EH (cell line): ENCODE data around the gene PDXK.

Source experiments
- DNase-seq: peaks from one replicate; pipeline ENCODE4 v3.0.0-alpha.2; 2015; ENCODE audit warnings: low read depth

The PDXK gene

DNA sequence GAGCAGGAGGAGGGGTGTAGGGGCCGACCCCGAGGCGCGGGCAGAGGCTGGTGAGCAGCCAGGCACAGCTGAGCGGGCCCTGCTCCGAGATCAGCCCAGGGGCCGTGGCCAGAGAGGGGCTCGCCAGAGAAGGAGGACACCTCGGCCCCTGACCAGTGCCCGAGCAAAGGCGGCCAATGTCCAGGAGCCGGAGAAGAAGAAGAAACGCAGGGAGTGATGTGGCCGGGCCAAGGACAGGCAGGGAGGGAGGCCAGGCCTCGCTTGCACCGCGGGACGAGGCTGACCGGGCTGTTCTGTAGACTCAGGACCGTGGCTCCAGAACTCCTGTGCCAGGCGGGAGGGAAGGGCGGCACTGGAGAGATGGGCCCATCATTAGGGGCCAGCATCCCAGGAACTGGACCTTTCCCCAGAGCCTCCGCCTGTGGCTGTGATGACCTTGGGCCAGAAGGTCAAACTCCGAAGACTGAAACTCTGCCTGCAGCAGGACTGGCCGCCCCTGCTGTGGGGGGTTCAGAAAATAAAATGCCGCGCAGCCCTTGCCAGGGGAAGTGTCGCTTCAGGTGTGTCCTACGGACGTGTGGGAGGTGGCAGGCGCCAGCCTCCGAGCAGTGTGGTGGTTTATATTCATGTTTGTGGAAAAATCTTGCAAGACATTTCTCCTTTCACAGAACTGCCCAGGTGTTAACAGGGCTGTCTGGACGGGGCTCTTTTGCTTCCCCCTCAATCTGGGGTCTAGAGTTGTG lies 84.8 kb downstream of the PDXK start:
- DNase-seq: no peak

DNA sequence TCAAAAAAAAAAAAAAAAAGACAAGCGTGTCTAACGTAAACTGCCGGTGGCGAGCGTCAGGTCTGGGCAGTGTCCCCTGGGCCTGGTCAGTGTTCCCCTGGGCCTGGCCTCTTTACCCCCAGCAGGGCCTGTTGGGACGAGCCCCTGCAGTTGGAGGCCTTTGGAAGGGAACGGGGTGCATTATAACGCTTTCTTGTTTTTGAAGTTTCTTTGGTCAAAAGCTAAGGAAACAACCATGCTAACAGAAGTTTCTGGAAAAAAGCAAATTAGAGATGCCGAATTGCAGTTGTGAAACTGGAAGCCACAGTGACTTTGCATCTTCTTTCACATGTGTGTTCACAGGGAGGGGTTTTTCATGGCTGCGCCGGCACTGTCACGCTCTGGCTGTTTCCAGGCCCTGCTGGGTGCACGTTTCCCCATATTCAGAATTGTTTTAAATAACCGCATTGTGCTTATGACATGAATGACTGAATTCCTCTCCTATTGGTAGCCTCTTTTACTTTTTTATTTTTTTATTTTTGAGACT lies 86.4 kb downstream of the PDXK start:
- DNase-seq: no peak

DNA sequence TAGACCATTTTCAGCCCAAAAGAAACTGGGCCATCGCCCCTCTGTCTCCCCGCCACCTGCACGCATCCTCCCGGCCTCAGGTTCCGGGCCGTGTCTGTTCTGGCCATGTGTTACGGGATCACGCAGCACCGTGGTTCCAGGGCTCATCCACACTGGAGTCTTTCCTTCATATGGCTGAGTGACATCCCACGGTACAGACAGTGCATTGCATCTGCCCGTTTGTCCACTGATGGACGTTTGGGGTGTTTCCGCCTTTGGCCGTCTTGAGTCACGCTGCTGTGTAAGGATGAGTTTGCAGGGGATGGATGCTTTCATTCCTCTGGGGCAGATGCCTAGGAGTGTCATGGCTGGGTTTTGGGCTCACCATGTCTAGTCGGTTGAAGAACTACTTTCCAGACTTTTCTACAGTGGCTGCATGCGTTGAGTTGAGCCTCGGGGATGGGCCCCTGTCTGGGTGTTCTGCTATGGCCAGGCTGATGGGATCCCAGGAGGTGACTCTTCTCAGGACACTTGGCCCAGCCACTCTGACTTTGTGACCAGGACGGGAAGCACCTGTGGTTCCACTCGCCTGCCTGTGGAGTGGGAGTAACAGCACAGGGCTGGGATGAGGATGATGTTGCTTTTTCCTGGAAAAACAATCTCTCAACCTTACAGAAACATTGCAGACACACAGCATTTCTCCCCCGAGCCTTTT lies 87.2 kb downstream of the PDXK start:
- no peak for DNase-seq

DNA sequence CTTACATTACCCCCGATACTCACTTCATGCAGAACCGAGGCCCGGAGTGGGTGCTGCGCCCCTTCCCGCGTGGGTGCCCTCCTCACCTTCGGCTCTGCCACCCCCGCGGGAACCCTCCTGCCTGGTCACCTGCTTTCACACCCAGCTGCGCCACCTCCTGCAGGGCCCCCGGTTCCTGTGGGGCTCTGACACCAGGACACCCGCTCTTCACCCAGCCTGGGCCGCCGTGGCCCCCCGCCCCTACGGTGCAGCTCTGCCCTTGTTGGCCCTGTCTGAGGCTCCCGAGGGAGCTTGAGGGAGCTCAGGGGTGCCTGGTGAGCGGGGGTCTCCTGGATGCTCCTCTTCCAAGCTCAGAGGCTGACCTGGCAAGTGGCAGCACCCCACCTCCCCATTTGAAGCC lies 89.4 kb downstream of the PDXK start:
- DNase-seq: no peak

DNA sequence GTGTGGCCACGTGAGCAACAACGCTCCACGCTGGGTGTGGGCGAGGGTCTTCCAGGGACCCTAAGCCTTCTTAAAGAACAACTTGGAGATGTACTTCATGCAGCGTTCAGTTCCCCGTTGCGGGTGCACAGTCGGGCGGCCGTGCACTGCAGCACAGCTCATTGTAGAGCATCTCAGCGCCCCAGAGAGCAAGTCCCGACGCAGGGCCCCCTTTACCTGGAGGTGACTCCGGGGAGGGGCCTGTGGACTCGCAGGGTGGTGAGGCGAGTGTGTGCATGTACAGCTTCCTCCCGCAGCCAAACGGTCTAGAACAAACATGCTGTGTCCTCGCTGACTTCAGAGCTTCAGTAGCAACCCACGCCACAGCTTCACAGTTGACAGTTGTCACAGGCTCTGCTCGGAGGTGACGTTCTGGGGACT lies 89.9 kb downstream of the PDXK start:
- DNase-seq: no peak

DNA sequence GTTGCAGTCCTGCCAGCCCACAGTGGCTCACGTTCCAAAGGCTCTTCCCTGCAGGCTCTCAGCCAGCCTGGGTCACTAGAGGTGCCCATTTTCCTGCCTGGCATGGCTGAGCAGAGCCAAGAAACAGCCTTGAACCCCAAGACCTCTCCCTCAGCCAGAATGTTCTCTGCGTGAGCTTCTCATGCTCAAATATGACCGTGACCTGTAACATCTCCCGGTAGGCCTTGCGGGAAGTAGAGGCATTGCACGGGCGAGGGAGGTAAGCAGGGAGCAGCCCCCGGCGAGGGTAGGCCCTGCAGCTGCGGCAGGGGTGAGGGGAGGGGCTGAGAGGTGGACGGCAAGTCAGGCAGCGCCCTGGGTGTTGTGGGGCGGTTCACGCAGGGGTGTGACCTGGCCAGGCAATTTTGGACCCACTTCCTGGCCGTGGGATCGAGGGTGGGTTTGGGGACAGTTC lies 90.4 kb downstream of the PDXK start:
- no peak for DNase-seq

DNA sequence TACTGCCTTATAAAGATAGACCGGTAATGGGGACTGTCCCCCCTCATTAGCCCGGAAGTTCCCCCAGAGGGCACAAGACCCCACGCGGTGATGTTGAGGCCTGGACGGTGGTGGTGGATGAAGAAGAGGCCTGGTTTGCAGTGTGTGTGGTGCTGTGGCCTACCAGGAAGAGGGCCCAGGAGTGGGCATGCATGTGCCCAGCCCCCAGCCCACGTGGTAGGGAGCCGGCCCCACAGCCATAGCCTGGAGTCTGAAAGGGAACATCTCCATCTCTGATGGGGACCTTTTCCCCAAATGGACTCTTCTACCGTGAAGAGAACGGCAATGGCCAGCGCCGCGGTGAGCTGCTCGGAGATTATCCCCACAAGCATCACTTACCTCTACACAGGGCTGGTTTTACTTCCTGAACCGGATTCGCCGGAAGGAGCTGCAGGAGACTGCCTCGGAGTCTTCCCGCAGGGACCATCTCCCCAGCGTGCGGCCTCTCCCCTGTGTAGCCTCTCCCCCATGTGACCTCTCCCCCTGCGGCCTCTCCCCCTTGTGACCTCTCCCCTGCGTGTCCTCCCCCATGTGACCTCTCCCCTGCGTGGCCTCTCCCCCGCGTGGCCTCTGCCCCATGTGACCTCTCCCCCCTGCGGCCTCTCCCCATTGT lies 91.0 kb downstream of the PDXK start:
- no peak for DNase-seq

DNA sequence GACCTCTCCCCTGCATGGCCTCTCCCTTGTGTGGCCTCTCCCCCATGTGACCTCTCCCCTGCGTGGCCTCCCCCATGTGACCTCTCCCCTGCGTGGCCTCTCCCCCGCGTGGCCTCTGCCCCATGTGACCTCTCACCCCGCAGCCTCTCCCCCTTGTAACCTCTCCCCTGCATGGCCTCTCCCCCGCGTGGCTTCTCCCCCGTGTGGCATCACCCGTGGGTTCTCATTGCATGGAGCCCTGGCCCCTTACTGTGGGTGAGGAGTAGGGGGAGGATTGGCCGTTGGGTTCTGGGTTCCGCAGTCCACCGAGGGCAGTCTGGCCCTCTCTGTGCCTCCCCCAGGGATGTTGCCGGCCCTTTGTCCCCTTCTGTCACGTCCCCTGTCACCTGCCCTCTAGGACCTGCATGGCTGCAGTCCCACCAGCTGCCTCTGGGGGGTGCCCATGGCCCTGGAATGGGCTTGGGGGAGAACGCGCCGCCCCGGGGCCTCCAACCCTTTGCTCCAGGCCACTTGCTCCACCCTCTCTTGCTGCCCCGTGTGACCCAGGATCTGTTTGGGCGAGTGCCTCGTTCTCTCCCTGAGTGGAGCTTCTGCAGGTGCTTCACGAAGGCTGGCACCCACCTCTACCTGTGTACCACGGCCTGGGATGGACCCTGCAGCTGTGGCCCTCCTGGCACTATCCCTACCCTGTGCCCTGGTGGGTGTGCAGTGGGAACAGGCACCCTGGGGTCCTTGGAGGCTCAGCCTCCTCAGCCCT lies 91.8 kb downstream of the PDXK start:
- DNase-seq: peak; percentile 67

DNA sequence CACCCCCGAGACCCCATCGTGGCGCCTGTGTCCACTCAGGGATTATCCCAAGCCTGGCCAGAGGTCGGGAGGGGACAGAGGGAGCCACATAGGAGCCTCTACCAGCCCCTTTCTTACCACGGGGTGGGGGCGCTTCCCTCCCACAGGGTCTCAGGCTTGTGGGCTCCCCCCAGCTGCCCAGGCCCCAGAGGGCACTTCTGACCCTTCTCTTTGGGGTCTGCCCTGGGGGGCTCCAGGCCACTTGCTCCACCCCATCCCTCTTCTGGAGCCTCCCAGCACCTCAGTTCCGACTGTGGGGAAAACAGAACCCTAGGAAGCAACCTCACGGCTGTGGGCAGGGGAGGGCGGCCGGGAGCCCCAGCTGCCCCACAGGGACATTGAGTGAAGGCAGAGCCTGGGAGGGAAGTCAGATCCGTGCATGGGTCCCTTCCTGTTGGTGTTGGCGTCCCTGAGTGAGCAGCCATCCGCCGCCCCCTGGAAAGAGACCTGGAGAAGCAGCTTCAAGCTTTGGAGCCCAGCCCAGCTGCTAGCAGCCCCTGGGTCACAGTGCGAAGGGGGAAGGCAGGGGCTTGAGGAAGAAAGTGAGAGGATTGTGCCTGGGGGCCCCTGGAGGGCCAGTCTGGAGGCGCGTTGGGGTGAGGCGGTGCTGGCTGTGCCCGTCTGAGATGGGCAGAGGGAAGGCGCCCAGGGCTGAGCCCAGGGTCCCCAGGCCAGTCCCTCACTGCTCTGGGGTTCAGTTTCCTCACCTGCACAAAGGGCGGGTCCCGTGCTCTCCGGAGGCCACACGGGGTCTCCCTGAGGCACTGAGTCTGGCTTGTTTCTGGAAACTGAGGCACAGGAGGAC lies 92.6 kb downstream of the PDXK start:
- DNase-seq: no peak
